ENCODE data around the gene LRRC10B.

Gene LRRC10B

GRCh38 chr11:61533039-61533375 is 24.5 kb downstream of the LRRC10B start:
- no peak for DNase-seq

- DNase-seq: no peak
Measured at GRCh38 chr11:61533401-61533800, 24.9 kb downstream of the LRRC10B start.

- no peak for DNase-seq
Measured at GRCh38 chr11:61534025-61534932, 25.7 kb downstream of the LRRC10B start.

GRCh38 chr11:61534933-61535839 is 26.6 kb downstream of the LRRC10B start:
- DNase-seq: no peak

- DNase-seq: no peak
Measured at GRCh38 chr11:61535998-61536675, 27.6 kb downstream of the LRRC10B start.

- DNase-seq: no peak
Measured at GRCh38 chr11:61536676-61537270, 28.2 kb downstream of the LRRC10B start.

- DNase-seq: no peak
Measured at GRCh38 chr11:61537326-61537725, 28.8 kb downstream of the LRRC10B start.

- no peak for DNase-seq
Measured at GRCh38 chr11:61538636-61538961, 30.1 kb downstream of the LRRC10B start.

- no peak for DNase-seq
Measured at GRCh38 chr11:61539006-61539405, 30.5 kb downstream of the LRRC10B start.

- DNase-seq: no peak
Measured at GRCh38 chr11:61539831-61540357, 31.3 kb downstream of the LRRC10B start.

- DNase-seq: no peak
Measured at GRCh38 chr11:61540528-61540927, 32.0 kb downstream of the LRRC10B start.

GRCh38 chr11:61541598-61541997 is 33.0 kb downstream of the LRRC10B start:
- no peak for DNase-seq

GRCh38 chr11:61542024-61542461 is 33.5 kb downstream of the LRRC10B start:
- no peak for DNase-seq

GRCh38 chr11:61542705-61543104 is 34.2 kb downstream of the LRRC10B start:
- no peak for DNase-seq

GRCh38 chr11:61543606-61544306 is 35.2 kb downstream of the LRRC10B start:
- no peak for DNase-seq

- DNase-seq: no peak
Measured at GRCh38 chr11:61544466-61544865, 35.9 kb downstream of the LRRC10B start.

GRCh38 chr11:61545341-61545740 is 36.8 kb downstream of the LRRC10B start:
- no peak for DNase-seq

GRCh38 chr11:61545921-61546320 is 37.4 kb downstream of the LRRC10B start:
- DNase-seq: no peak

- DNase-seq: no peak
Measured at GRCh38 chr11:61546663-61547062, 38.1 kb downstream of the LRRC10B start.

GRCh38 chr11:61547246-61547645 is 38.7 kb downstream of the LRRC10B start:
- no peak for DNase-seq

GRCh38 chr11:61549177-61549576 is 40.6 kb downstream of the LRRC10B start:
- no peak for DNase-seq

Measured in activated naive CD4-positive, alpha-beta T cell treated with Interleukin-2 at 50 U/mL for 16 hours (primary cell).